Liver (tissue), 9 donors: ENCODE measurements around the gene SAMSN1. TPM values are rescaled to one million over a fixed set of nuclear protein-coding genes. Genes with fewer than 3 reads are reported as not detected.

Experiments
- DNase-seq: peaks from one replicate; pipeline ENCODE4 v3.0.0-alpha.2; 2017; ENCODE audit warnings: low spot score
- H3K27ac ChIP-seq, 2 donors: one replicate each; pipeline ENCODE4 v1.7.0; 2013; ENCODE audit warnings: inconsistent platforms in 2 of 2, low read length in 2 of 2, control low read depth in 1 of 2, low read depth in 1 of 2, mild to moderate bottlenecking in 1 of 2
- H3K27me3 ChIP-seq, 4 donors: one replicate each; pipeline versions ENCODE4 v1.6.1 to v1.7.0; 2013; ENCODE audit warnings: low read length in 3 of 4, inconsistent platforms in 1 of 4, mild to moderate bottlenecking in 1 of 4, moderate library complexity in 1 of 4; ENCODE audit not compliant: control insufficient read depth in 4 of 4, insufficient read depth in 4 of 4
- H3K36me3 ChIP-seq, 4 donors: one replicate each; pipeline versions ENCODE4 v1.6.1 to v1.7.0; 2013; ENCODE audit warnings: low read length in 3 of 4, mild to moderate bottlenecking in 3 of 4, low read depth in 1 of 4, moderate library complexity in 1 of 4; ENCODE audit not compliant: control insufficient read depth in 4 of 4, insufficient read depth in 3 of 4
- H3K4me1 ChIP-seq, 4 donors: one replicate each; pipeline versions ENCODE4 v1.6.1 to v1.7.0; 2013; ENCODE audit warnings: low read length in 3 of 4, mild to moderate bottlenecking in 3 of 4, moderate library complexity in 1 of 4; ENCODE audit not compliant: control insufficient read depth in 4 of 4, insufficient read depth in 4 of 4
- H3K4me3 ChIP-seq, 3 donors: one replicate each; pipeline versions ENCODE4 v1.6.1 to v1.7.0; 2013; ENCODE audit warnings: low read length in 3 of 3, control low read depth in 1 of 3, low read depth in 1 of 3, mild to moderate bottlenecking in 1 of 3
- H3K9ac ChIP-seq, 2 donors: one replicate each; pipeline ENCODE4 v1.7.0; 2013; ENCODE audit warnings: low read length in 2 of 2, mild to moderate bottlenecking in 2 of 2, moderate library complexity in 2 of 2, control low read depth in 1 of 2, low read depth in 1 of 2
- H3K9me3 ChIP-seq, 4 donors: one replicate each; pipeline versions ENCODE4 v1.6.1 to v1.7.0; 2013; ENCODE audit warnings: low read length in 3 of 4; ENCODE audit not compliant: control insufficient read depth in 4 of 4
- ATF3 ChIP-seq: IDR thresholded peaks from 2 replicates; pipeline ENCODE4 v1.6.1; 2016; ENCODE audit warnings: antibody characterized with exemption
- EGR1 ChIP-seq, 2 donors: IDR thresholded peaks; 2 replicates each; pipeline ENCODE4 v1.6.1; 2016 to 2018; ENCODE audit warnings: antibody characterized with exemption in 2 of 2, low read depth in 2 of 2
- FOXA1 ChIP-seq: IDR thresholded peaks from 2 replicates; pipeline ENCODE4 v1.6.1; 2016; ENCODE audit warnings: antibody characterized with exemption
- FOXA2 ChIP-seq: IDR thresholded peaks from 2 replicates; pipeline ENCODE4 v1.6.1; 2016; ENCODE audit warnings: antibody characterized with exemption
- GABPA ChIP-seq, 2 donors: IDR thresholded peaks in 1 of 2; conservative IDR thresholded peaks in 1 of 2; 2 replicates each; pipeline ENCODE4 v1.6.1; 2016; ENCODE audit warnings: antibody characterized with exemption in 2 of 2, mild to moderate bottlenecking in 1 of 2, moderate library complexity in 1 of 2
- HNF4A ChIP-seq, 2 donors: conservative IDR thresholded peaks; 2 replicates each; pipeline ENCODE4 v1.6.1; 2016; ENCODE audit warnings: antibody characterized with exemption in 2 of 2, mild to moderate bottlenecking in 2 of 2
- HNF4G ChIP-seq: IDR thresholded peaks from 2 replicates; pipeline ENCODE4 v1.6.1; 2016; ENCODE audit warnings: antibody characterized with exemption
- JUND ChIP-seq, 2 donors: IDR thresholded peaks; 2 replicates each; pipeline ENCODE4 v1.6.1; 2016; ENCODE audit warnings: antibody characterized with exemption in 2 of 2
- MAX ChIP-seq: IDR thresholded peaks from 2 replicates; pipeline ENCODE4 v1.6.1; 2016; ENCODE audit warnings: antibody characterized with exemption
- NR2F2 ChIP-seq: IDR thresholded peaks from 2 replicates; pipeline ENCODE4 v1.6.1; 2016; ENCODE audit warnings: antibody characterized with exemption
- RAD21 ChIP-seq, 2 donors: IDR thresholded peaks; 2 replicates each; pipeline ENCODE4 v1.6.1; 2016; ENCODE audit warnings: antibody characterized with exemption in 2 of 2, mild to moderate bottlenecking in 2 of 2
- REST ChIP-seq: IDR thresholded peaks from 2 replicates; pipeline ENCODE4 v1.6.1; 2016; ENCODE audit warnings: antibody characterized with exemption, mild to moderate bottlenecking
- RXRA ChIP-seq, 2 donors: IDR thresholded peaks; 2 replicates each; pipeline ENCODE4 v1.6.1; 2017 to 2018; ENCODE audit warnings: antibody characterized with exemption in 2 of 2, mild to moderate bottlenecking in 1 of 2
- SP1 ChIP-seq: IDR thresholded peaks from 2 replicates; pipeline ENCODE4 v1.6.1; 2018; ENCODE audit warnings: antibody characterized with exemption, mild to moderate bottlenecking
- TAF1 ChIP-seq: conservative IDR thresholded peaks from 2 replicates; pipeline ENCODE4 v1.6.1; 2016; ENCODE audit warnings: antibody characterized with exemption, mild to moderate bottlenecking
- YY1 ChIP-seq: IDR thresholded peaks from 2 replicates; pipeline ENCODE4 v1.6.1; 2016; ENCODE audit warnings: antibody characterized with exemption, mild to moderate bottlenecking
- ZBTB33 ChIP-seq: IDR thresholded peaks from 2 replicates; pipeline ENCODE4 v1.6.1; 2016; ENCODE audit warnings: antibody characterized with exemption
- WGBS: extraction: QIAGEN DNeasy Blood & Tissue Kit; methylation state at CpG from one replicate; pipeline ENCODE4 v1.1.7; 2013; 5-methylcytosine and 5-hydroxymethylcytosine counted together
- polyA plus RNA-seq, 2 donors: library from polyadenylated mRNA; stranded (reverse) in 1 of 2; unstranded in 1 of 2; fragments of 200-250 nt in 1 of 2; fragments of >200 nt in 1 of 2; fragmentation: Nextera tagmentation in 1 of 2; extraction: Ambion mirVana in 1 of 2; gene quantifications; one replicate each; pipeline versions ENCODE4 v1.2.1 to v1.2.3, GENCODE V29; 2013 to 2015
- total RNA-seq, 2 donors: library from RNA; depleted of rRNA; stranded (reverse); fragments of >200 nt; gene quantifications; one replicate each; pipeline ENCODE4 v1.2.3, GENCODE V29; 2014
- TF ChIP-seq, protein P1 (sequence below): fragments of 150-350 bp; IDR thresholded peaks from 2 replicates; pipeline ENCODE4 v1.5.1; 2017; ENCODE audit warnings: improper control_type of control experiment, low read depth, low read length; ENCODE audit not compliant: missing input control
- donor health status: healthy.
- donor health status: healthy.
- donor health status: healthy.
- donor health status: healthy.
- donor health status: healthy.

Gene SAMSN1
- total and polyA plus RNA-seq, 4 donors = 2.2 to 9.0 (median 3.4) TPM

- TF ChIP-seq TAF1 (no peak), SP1 (no peak), GABPA (IDR thresholded peaks at IDR 0.05 in 1 of 2, conservative IDR thresholded peaks at IDR 0.05 in 1 of 2) (no peak), MAX (no peak), HNF4A (conservative IDR thresholded peaks at IDR 0.05) (no peak), FOXA2 (no peak), ZBTB33 (no peak), ATF3 (no peak)
- H3K27ac ChIP-seq = no peak overlapping the region
- 94% methylated on average over 5 of the region's 5 CpGs for WGBS
- H3K36me3 ChIP-seq = no peaks in the 10 kb centered on the region
- H3K27me3 ChIP-seq = no peaks in the 10 kb centered on the region
- H3K4me1 ChIP-seq = no peaks in the 10 kb centered on the region
- no peak overlapping the region for H3K9ac ChIP-seq
- no peak overlapping the region for H3K4me3 ChIP-seq
- H3K9me3 ChIP-seq = peaks cover 0 to 2% (median 0%) of the 10 kb centered on the region in 4 donors
- no peak for DNase-seq
These were observed 9.2 kb downstream of the SAMSN1 start for GRCh38 chr21:14536929-14537328.

DNA sequence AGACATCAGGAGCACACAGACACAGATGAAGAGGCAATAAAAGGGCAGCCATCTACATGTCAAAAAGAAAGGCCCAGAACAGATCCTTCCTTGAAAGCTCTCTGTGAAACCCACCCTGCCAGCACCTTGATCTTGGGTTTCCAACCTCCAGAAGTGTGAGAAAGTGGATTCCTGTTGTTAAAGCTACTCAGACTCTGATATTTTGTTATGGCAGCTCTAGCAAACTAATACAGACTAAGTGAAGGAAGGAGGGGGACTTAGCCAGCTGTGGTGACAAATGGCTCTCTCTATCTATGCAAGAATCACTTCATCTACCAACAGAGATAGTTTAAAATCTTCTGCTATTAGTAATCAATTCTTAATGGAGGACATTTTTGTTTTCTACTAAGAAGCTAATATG lies 10.4 kb downstream of the SAMSN1 start:
- Histone ChIP-seq H3K27me3 (no peaks in the 10 kb centered on the region), H3K9me3 (peaks cover 0 to 2% (median 0%) of the 10 kb centered on the region in 4 donors), H3K9ac (no peak overlapping the region), H3K4me1 (no peaks in the 10 kb centered on the region), H3K4me3 (no peak overlapping the region), H3K27ac (no peak overlapping the region), H3K36me3 (no peaks in the 10 kb centered on the region)
- no peak for TF ChIP-seq HNF4G
- TF ChIP-seq HNF4A (conservative IDR thresholded peaks at IDR 0.05) = no peak
- TF ChIP-seq ATF3 = no peak
- TF ChIP-seq ZBTB33 = no peak
- no peak for TF ChIP-seq RXRA (IDR thresholded peaks at IDR 0.05)
- TF ChIP-seq MAX = no peak
- no peak for TF ChIP-seq EGR1 (IDR thresholded peaks at IDR 0.05; ENCODE audit: low read depth in 2 of 2)
- no peak for TF ChIP-seq NR2F2
- TF ChIP-seq FOXA2 = no peak
- TF ChIP-seq, protein P1, sequence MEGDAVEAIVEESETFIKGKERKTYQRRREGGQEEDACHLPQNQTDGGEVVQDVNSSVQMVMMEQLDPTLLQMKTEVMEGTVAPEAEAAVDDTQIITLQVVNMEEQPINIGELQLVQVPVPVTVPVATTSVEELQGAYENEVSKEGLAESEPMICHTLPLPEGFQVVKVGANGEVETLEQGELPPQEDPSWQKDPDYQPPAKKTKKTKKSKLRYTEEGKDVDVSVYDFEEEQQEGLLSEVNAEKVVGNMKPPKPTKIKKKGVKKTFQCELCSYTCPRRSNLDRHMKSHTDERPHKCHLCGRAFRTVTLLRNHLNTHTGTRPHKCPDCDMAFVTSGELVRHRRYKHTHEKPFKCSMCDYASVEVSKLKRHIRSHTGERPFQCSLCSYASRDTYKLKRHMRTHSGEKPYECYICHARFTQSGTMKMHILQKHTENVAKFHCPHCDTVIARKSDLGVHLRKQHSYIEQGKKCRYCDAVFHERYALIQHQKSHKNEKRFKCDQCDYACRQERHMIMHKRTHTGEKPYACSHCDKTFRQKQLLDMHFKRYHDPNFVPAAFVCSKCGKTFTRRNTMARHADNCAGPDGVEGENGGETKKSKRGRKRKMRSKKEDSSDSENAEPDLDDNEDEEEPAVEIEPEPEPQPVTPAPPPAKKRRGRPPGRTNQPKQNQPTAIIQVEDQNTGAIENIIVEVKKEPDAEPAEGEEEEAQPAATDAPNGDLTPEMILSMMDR = no peak
- TF ChIP-seq GABPA (IDR thresholded peaks at IDR 0.05 in 1 of 2, conservative IDR thresholded peaks at IDR 0.05 in 1 of 2) = no peak
- TF ChIP-seq JUND (IDR thresholded peaks at IDR 0.05) = no peak
- TF ChIP-seq REST = no peak
- TF ChIP-seq RAD21 (IDR thresholded peaks at IDR 0.05) = no peak
- no peak for TF ChIP-seq FOXA1
- TF ChIP-seq TAF1 = no peak
- TF ChIP-seq SP1 = no peak
- no peak for TF ChIP-seq YY1
- no peak for DNase-seq
